AG04450 (cell line): ENCODE measurements around the gene MDP1. TPM values are rescaled to one million over a fixed set of nuclear protein-coding genes. Genes with fewer than 3 reads are reported as not detected.

Experiments used
- CTCF ChIA-PET: fragments of 300-600, 350-600 bp; formaldehyde crosslinking; extraction: SDS; loops from one replicate; lab custom pipeline; 2022; ENCODE audit warnings: antibody characterized with exemption, inconsistent platforms; lab: Charles Lee
- POLR2A ChIA-PET: fragments of 350-600 bp; formaldehyde crosslinking; extraction: SDS; loops from one replicate; lab custom pipeline; 2021; ENCODE audit warnings: antibody characterized with exemption, inconsistent platforms; lab: Yijun Ruan, JAX
- DNase-seq: peaks from one replicate; pipeline ENCODE4 v3.0.0-alpha.2; 2011; ENCODE audit warnings: low read depth, low spot score
- H3K27ac ChIP-seq: one replicate; pipeline ENCODE4 v1.5.1; 2012; ENCODE audit warnings: low read depth, low read length, control low read depth
- H3K27me3 ChIP-seq: one replicate; pipeline ENCODE4 v1.6.0; 2012; ENCODE audit warnings: low read length; ENCODE audit not compliant: control insufficient read depth, insufficient read depth
- H3K4me3 ChIP-seq: 2 replicates; pipeline ENCODE4 v1.5.1; 2011; ENCODE audit warnings: mild to moderate bottlenecking, low read depth, low read length, control low read depth
- H3K9me3 ChIP-seq: 2 replicates; pipeline ENCODE4 v1.5.1; 2012; ENCODE audit warnings: low read length; ENCODE audit not compliant: control insufficient read depth, insufficient read depth
- CTCF ChIP-seq: IDR thresholded peaks from 2 replicates; pipeline ENCODE4 v1.5.1; 2011; ENCODE audit warnings: low read depth, low read length, control low read depth, inconsistent platforms
- polyA plus RNA-seq: library from polyadenylated mRNA; depleted of rRNA; stranded (reverse); fragments of >200 nt; gene quantifications from 2 replicates; pipeline ENCODE4 v1.2.3, GENCODE V29; 2011

MDP1 gene
- polyA plus RNA-seq, 1 experiment, result 16.1 TPM

GRCh38 chr14:24259282-24260025 is 43.6 kb upstream of the MDP1 start:
- Histone ChIP-seq H3K4me3 (no peak overlapping the region), H3K27me3 (no peaks in the 10 kb centered on the region), H3K27ac (no peak overlapping the region), H3K9me3 (no peaks in the 10 kb centered on the region)
- TF ChIP-seq CTCF, result no peak
- POLR2A ChIA-PET, result interaction anchor here (0.7 to 1.2 kb wide), 3 partner anchors 12 to 170 kb away, joined by 3 to 4 read pairs (median 4); partner anchors contain the start of genes KHNYN, RABGGTA and TINF2
- DNase-seq, result no peak
- CTCF ChIA-PET, result no interaction called here

- no peak for DNase-seq
- no peaks in the 10 kb centered on the region for H3K9me3 ChIP-seq
- POLR2A ChIA-PET, result interaction anchor here (0.9 to 1.2 kb wide), 2 partner anchors 13 to 17 kb away, joined by 4 read pairs; partner anchors contain the start of genes RABGGTA and TINF2
- CTCF ChIA-PET, result no interaction called here
- TF ChIP-seq CTCF, result no peak
- no peak overlapping the region for H3K27ac ChIP-seq
- no peaks in the 10 kb centered on the region for H3K27me3 ChIP-seq
- H3K4me3 ChIP-seq, result no peak overlapping the region
These were observed 42.8 kb upstream of the MDP1 start for GRCh38 chr14:24258548-24259265.

GRCh38 chr14:24258119-24258518 is 42.3 kb upstream of the MDP1 start:
- no peaks in the 10 kb centered on the region for H3K27me3 ChIP-seq

GRCh38 chr14:24256960-24257359 is 41.1 kb upstream of the MDP1 start:
- Histone ChIP-seq H3K27me3 (no peaks in the 10 kb centered on the region), H3K9me3 (no peaks in the 10 kb centered on the region), H3K27ac (no peak overlapping the region), H3K4me3 (no peak overlapping the region)
- TF ChIP-seq CTCF, result no peak
- ChIA-PET POLR2A (no interaction called here), CTCF (interaction anchor here (0.5 to 2.9 kb wide), 2 partner anchors 11 to 14 kb away, joined by 6 to 17 read pairs; partner anchors contain the start of gene TINF2)
- no peak for DNase-seq

More at GRCh38 chr14:24258119-24258518, 42.3 kb upstream of the MDP1 start:
- TF ChIP-seq CTCF, result no peak
- no peaks in the 10 kb centered on the region for H3K9me3 ChIP-seq
- no peak for DNase-seq
- CTCF ChIA-PET, result interaction anchor here (0.7 to 2.9 kb wide), 2 partner anchors 14 to 16 kb away, joined by 5 to 17 read pairs; partner anchors contain the start of gene TINF2
- no peak overlapping the region for H3K4me3 ChIP-seq
- POLR2A ChIA-PET, result no interaction called here
- H3K27ac ChIP-seq, result no peak overlapping the region
